ENCODE data around the gene UBE3A. TPM values are rescaled to one million over a fixed set of nuclear protein-coding genes. Genes with fewer than 3 reads are reported as not detected.

UBE3A gene
- polyA plus RNA-seq, 1 of the 3 experiments (the other 2 are of a cell fraction): 9.7 TPM

GRCh38 chr15:25418202-25418601 is 20.6 kb downstream of the UBE3A start:
- Histone ChIP-seq H3K27me3 (ENCODE audit: insufficient read depth) (no peaks in the 10 kb centered on the region), H3F3A (replicated peaks; ENCODE audit: insufficient read depth) (no peaks in the 10 kb centered on the region), H3K9ac (no peak overlapping the region), H3K4me3 (ENCODE audit: low read depth in 2 of 2, low read length in 1 of 2) (no peak overlapping the region), H3K36me3 (replicated peaks in 1 of 2; ENCODE audit: control insufficient read depth in 1 of 2, insufficient read depth in 2 of 2, low read length in 1 of 2) (peaks cover 2 to 26% of the 10 kb centered on the region in 2 experiments), H3K27ac (ENCODE audit: low read depth in 2 of 2, low read length in 1 of 2) (no peak overlapping the region), H2AFZ (ENCODE audit: low read depth) (no peak overlapping the region), H3K79me2 (ENCODE audit: insufficient read depth) (peaks cover 100% of the 10 kb centered on the region), H4K20me1 (ENCODE audit: insufficient read depth) (peaks cover 80% of the 10 kb centered on the region), H3K9me2 (no peaks in the 10 kb centered on the region), H3K9me3 (peaks cover 4% of the 10 kb centered on the region; the same call in 1 of the 2 replicates), H3K4me2 (no peak overlapping the region), H3K4me1 (ENCODE audit: control insufficient read depth in 1 of 2, insufficient read depth in 2 of 2, low read depth in 1 of 2, low read length in 1 of 2) (peaks cover 0 to 3% of the 10 kb centered on the region in 2 experiments; a peak in 2 of 4 replicates)
- WGBS (ENCODE audit: low lambda C conversion rate): 90% methylated on average over 4 of the region's 4 CpGs
- no peak for TF ChIP-seq IRF3 (IDR thresholded peaks at IDR 0.05; ENCODE audit: low read depth, low read length)
- no peak for TF ChIP-seq EP300 (IDR thresholded peaks at IDR 0.05; ENCODE audit: borderline replicate concordance in 1 of 2, low read depth in 1 of 2, low read length in 1 of 2)
- TF ChIP-seq NFIC (IDR thresholded peaks at IDR 0.05; ENCODE audit: borderline replicate concordance): no peak
- TF ChIP-seq RXRA (IDR thresholded peaks at IDR 0.05; ENCODE audit: borderline replicate concordance, low read depth): no peak
- no peak for TF ChIP-seq CTCF (IDR thresholded peaks at IDR 0.05)
- TF ChIP-seq RFX5 (IDR thresholded peaks at IDR 0.05; ENCODE audit: low read length): no peak
- no peak for TF ChIP-seq FOXJ3 (CRISPR knock-in tag; IDR thresholded peaks at IDR 0.05)
- no peak for TF ChIP-seq USF1 (IDR thresholded peaks at IDR 0.05; ENCODE audit: borderline replicate concordance, low read depth)
- TF ChIP-seq TAF1 (IDR thresholded peaks at IDR 0.05; ENCODE audit: borderline replicate concordance, low read depth, low read length): no peak
- no peak for TF ChIP-seq JUND (IDR thresholded peaks at IDR 0.05)
- TF ChIP-seq MEF2A (IDR thresholded peaks at IDR 0.05; ENCODE audit: borderline replicate concordance, low read depth): no peak
- TF ChIP-seq ZBTB33 (IDR thresholded peaks at IDR 0.05; ENCODE audit: borderline replicate concordance, low read depth): no peak
- TF ChIP-seq MAX (IDR thresholded peaks at IDR 0.05; ENCODE audit: low read depth): no peak
- TF ChIP-seq TEAD4 (IDR thresholded peaks at IDR 0.05; ENCODE audit: borderline replicate concordance, insufficient read depth): no peak
- no peak for TF ChIP-seq USF2 (IDR thresholded peaks at IDR 0.05; ENCODE audit: borderline replicate concordance, low read depth, low read length)
- TF ChIP-seq RCOR1 (IDR thresholded peaks at IDR 0.05; ENCODE audit: low read length): no peak
- no peak for TF ChIP-seq REST (IDR thresholded peaks at IDR 0.05; ENCODE audit: low read depth, low read length)
- no peak for TF ChIP-seq PBX3 (IDR thresholded peaks at IDR 0.05)
- ChIA-PET CTCF (no interaction called here), POLR2A (no interaction called here)
- DNase-seq: no peak

All from SK-N-SH (cell line).